Vagina (tissue), 2 donors: Measurements from ENCODE around the gene PECR. TPM values are rescaled to one million over a fixed set of nuclear protein-coding genes. Genes with fewer than 3 reads are reported as not detected.
"Not testable (repeated sequence)": the region's sequence is repeated elsewhere in the genome, so short reads cannot be mapped to it uniquely, and the experiment has no call there.

Experiments
- DNase-seq, 2 donors: peaks; one replicate each; pipeline ENCODE4 v3.0.0-alpha.2; 2017; ENCODE audit errors: extremely low spot score in 2 of 2
- H3K27ac ChIP-seq: fragments of 200-600 bp; sonication (generic); one replicate; pipeline ENCODE4 v1.5.1; 2019
- H3K27me3 ChIP-seq: fragments of 200-600 bp; sonication (generic); one replicate; pipeline ENCODE4 v1.5.1; 2019
- H3K36me3 ChIP-seq, 2 donors: fragments of 200-600 bp; sonication (generic); one replicate each; pipeline ENCODE4 v1.5.1; 2017 to 2019
- H3K4me1 ChIP-seq: fragments of 200-600 bp; sonication (generic); one replicate; pipeline ENCODE4 v1.5.1; 2019
- H3K4me3 ChIP-seq, 2 donors: fragments of 200-600 bp; sonication (generic); 1 replicate in 1 of 2; 2 replicates in 1 of 2; pipeline ENCODE4 v1.5.1; 2016 to 2019
- H3K9me3 ChIP-seq: fragments of 200-600 bp; sonication (generic); one replicate; pipeline ENCODE4 v1.5.1; 2019
- POLR2A ChIP-seq, 2 donors: fragments of 450-650 bp; IDR thresholded peaks; one replicate each; pipeline ENCODE4 v1.6.1; 2017; ENCODE audit warnings: antibody characterized with exemption in 2 of 2, mild to moderate bottlenecking in 2 of 2, moderate library complexity in 2 of 2
- POLR2AphosphoS5 ChIP-seq, 2 donors: sonication (generic); formaldehyde crosslinking; IDR thresholded peaks; one replicate each; pipeline ENCODE4 v1.9.0; 2017; ENCODE audit warnings: antibody characterized with exemption in 2 of 2, mild to moderate bottlenecking in 2 of 2, low read depth in 1 of 2; ENCODE audit not compliant: insufficient read depth in 1 of 2
- intact Hi-C: fragments of 100-400 bp; cut with DNase I; formaldehyde crosslinking; loops from one replicate; pipeline ENCODE4 v1.15.1; 2023
- total RNA-seq: library from RNA; depleted of rRNA; stranded (reverse); fragments of >200 nt; gene quantifications from one replicate; pipeline ENCODE4 v1.2.3, GENCODE V29; 2016
- TF ChIP-seq, protein P1 (sequence below), 3 experiments: fragments of 450-650 bp in 2 of 3; fragments of 200-600 bp in 1 of 3; sonication (generic) in 1 of 3; IDR thresholded peaks; one replicate each; pipeline ENCODE4 v1.5.1; 2017 to 2019; ENCODE audit warnings: antibody characterized with exemption in 3 of 3, mild to moderate bottlenecking in 2 of 3, moderate library complexity in 2 of 3

PECR gene
- total RNA-seq, 1 donor from 2014 or later = 13.0 TPM

- intact Hi-C loops = no loop called here
- Histone ChIP-seq H3K9me3 (no peaks in the 10 kb centered on the region), H3K4me1 (no peaks in the 10 kb centered on the region), H3K27me3 (no peaks in the 10 kb centered on the region), H3K4me3 (peak overlapping the region; percentile 59 to 61), H3K27ac (peak overlapping the region; percentile 4), H3K36me3 (no peaks in the 10 kb centered on the region)
- DNase-seq = no peak
- TF ChIP-seq POLR2AphosphoS5 (IDR thresholded peaks at IDR 0.05; ENCODE audit: insufficient read depth in 1 of 2, low read depth in 1 of 2) = no peak
- no peak for TF ChIP-seq POLR2A (IDR thresholded peaks at IDR 0.05)
- TF ChIP-seq, protein P1, sequence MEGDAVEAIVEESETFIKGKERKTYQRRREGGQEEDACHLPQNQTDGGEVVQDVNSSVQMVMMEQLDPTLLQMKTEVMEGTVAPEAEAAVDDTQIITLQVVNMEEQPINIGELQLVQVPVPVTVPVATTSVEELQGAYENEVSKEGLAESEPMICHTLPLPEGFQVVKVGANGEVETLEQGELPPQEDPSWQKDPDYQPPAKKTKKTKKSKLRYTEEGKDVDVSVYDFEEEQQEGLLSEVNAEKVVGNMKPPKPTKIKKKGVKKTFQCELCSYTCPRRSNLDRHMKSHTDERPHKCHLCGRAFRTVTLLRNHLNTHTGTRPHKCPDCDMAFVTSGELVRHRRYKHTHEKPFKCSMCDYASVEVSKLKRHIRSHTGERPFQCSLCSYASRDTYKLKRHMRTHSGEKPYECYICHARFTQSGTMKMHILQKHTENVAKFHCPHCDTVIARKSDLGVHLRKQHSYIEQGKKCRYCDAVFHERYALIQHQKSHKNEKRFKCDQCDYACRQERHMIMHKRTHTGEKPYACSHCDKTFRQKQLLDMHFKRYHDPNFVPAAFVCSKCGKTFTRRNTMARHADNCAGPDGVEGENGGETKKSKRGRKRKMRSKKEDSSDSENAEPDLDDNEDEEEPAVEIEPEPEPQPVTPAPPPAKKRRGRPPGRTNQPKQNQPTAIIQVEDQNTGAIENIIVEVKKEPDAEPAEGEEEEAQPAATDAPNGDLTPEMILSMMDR (IDR thresholded peaks at IDR 0.05) = no peak
Measured at GRCh38 chr2:216082117-216082711, 605 bp upstream of the PECR start.

DNA sequence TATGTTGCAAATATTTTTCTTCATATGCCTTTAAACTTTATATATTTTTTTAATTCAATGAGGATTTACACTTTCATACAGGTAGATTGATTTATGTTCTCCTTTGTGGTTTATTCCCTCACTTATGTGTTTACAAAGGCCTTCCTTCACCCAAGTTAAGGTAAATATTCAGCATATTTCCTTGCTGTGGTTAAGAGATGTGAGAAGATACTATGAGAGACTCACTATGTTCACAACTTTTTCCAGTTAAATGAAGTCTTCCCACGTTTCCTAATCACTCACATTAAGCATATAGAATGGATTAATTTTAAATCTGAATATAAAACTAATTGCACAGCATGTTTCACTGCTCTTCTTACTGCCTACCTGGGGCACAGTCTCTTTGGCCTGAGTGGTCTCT, 597 bp downstream of the PECR start:
- H3K4me3 ChIP-seq = peak overlapping the region; percentile 59 to 61
- no peaks in the 10 kb centered on the region for H3K4me1 ChIP-seq
- H3K36me3 ChIP-seq = no peaks in the 10 kb centered on the region
- H3K27me3 ChIP-seq = no peaks in the 10 kb centered on the region
- TF ChIP-seq POLR2A (IDR thresholded peaks at IDR 0.05) (no peak), POLR2AphosphoS5 (IDR thresholded peaks at IDR 0.05; ENCODE audit: insufficient read depth in 1 of 2, low read depth in 1 of 2) (no peak)
- TF ChIP-seq, protein P1 (IDR thresholded peaks at IDR 0.05) = no peak
- intact Hi-C loops = no loop called here
- no peaks in the 10 kb centered on the region for H3K9me3 ChIP-seq
- H3K27ac ChIP-seq = no peak overlapping the region
- DNase-seq = no peak

DNA sequence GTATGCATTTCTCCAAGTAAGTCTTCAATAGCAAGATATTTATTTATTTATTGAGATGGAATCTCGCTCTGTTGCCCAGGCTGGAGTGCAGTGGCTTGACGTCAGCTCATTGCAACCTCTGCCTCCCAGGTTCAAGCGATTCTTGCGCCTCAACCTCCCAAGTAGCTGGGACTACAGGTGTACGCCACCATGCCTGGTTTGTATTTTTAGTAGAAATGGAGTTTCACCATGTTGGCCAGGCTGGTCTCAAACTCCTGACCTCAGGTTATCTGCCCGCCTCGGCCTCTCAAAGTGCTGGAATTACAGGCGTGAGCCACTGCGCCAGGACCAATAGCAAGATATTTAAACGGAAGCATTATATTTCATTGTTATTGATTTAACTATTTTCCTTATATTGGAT, 1.6 kb downstream of the PECR start:
- intact Hi-C loops, H3K9me3 ChIP-seq, H3K4me1 ChIP-seq, H3K27me3 ChIP-seq, H3K36me3 ChIP-seq, DNase-seq, H3K4me3 ChIP-seq, H3K27ac ChIP-seq: not testable (repeated sequence)

GRCh38 chr2:216078776-216079175, 2.8 kb downstream of the PECR start:
- intact Hi-C loops = no loop called here
- Histone ChIP-seq H3K27ac (no peak overlapping the region), H3K4me1 (no peaks in the 10 kb centered on the region), H3K27me3 (no peaks in the 10 kb centered on the region), H3K4me3 (no peak overlapping the region), H3K9me3 (no peaks in the 10 kb centered on the region), H3K36me3 (no peaks in the 10 kb centered on the region)
- TF ChIP-seq POLR2AphosphoS5 (IDR thresholded peaks at IDR 0.05; ENCODE audit: insufficient read depth in 1 of 2, low read depth in 1 of 2) = no peak
- TF ChIP-seq, protein P1 (IDR thresholded peaks at IDR 0.05) = no peak
- no peak for TF ChIP-seq POLR2A (IDR thresholded peaks at IDR 0.05)
- no peak for DNase-seq

DNA sequence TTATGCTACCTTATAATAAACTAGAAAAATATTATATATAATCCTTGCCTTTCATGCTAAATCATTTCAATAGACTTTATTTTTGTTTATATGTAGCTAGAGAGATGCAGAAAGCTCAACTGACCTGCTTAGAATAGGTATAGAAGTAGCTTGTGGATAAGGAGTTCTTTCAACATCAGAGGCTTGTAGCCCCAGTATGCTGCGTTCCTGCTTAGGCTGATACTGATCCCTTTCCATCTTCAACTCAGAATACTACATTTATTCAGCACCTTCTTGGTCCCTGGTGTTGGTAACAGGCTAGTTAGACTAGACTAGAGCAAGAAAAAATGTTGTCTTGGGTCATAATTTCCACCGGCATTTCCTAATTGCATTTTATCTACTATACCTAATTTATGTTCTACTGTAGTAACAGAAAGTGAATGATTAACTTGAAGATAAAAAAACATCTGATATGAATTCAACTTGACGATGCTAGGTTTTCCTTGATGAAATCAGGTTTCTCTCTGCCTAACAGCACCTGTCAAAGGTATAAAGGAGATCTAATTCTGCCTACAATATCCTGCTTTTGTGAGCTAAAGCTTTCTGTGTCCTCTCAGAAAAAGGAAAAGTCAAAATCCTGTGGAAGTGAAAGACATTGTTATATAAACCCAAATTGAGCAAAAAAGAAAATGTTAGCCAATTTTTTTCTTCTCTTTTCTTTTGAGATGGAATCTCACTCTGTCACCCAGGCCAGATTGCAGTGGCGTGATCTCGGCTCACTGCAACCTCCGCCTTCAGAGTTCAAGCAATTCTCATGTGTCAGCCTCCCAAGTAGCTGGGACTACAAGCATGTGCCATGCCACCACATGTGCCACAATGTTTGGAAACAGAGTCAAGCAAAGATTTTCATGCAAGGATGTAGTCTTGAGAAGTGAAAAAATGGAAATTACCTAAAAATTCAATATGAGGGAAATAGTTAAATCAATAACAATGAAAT, 5.8 kb downstream of the PECR start:
- Histone ChIP-seq H3K9me3 (no peaks in the 10 kb centered on the region), H3K4me3 (no peak overlapping the region), H3K27ac (no peak overlapping the region), H3K36me3 (no peaks in the 10 kb centered on the region), H3K4me1 (no peaks in the 10 kb centered on the region), H3K27me3 (no peaks in the 10 kb centered on the region)
- no peak for DNase-seq
- TF ChIP-seq POLR2AphosphoS5 (IDR thresholded peaks at IDR 0.05; ENCODE audit: insufficient read depth in 1 of 2, low read depth in 1 of 2) (no peak), POLR2A (IDR thresholded peaks at IDR 0.05) (no peak)
- TF ChIP-seq, protein P1 (IDR thresholded peaks at IDR 0.05) = no peak
- intact Hi-C loops = no loop called here
